Pulmonary artery endothelial cell (primary cell): ENCODE measurements around the gene RABIF. TPM values are rescaled to one million over a fixed set of nuclear protein-coding genes. Genes with fewer than 3 reads are reported as not detected.
A peak's percentile ranks its signal among the peaks of the same experiment; 100 is the strongest.

Source experiments
- DNase-seq: peaks from one replicate; pipeline ENCODE4 v3.0.0-alpha.2; 2011; ENCODE audit warnings: low read depth, low spot score
- total RNA-seq: library from RNA; depleted of rRNA; stranded (reverse); fragments of >200 nt; gene quantifications from 2 replicates; pipeline ENCODE4 v1.2.3, GENCODE V29; 2014

The RABIF gene
- total RNA-seq, 1 donor from 2014 or later: 9.4 TPM

- no peak for DNase-seq
Observed at GRCh38 chr1:202873026-202873425, 15.9 kb downstream of the RABIF start.

GRCh38 chr1:202871367-202871766 is 17.6 kb downstream of the RABIF start:
- DNase-seq: no peak

GRCh38 chr1:202862679-202863560 is 26.0 kb downstream of the RABIF start:
- DNase-seq: no peak

GRCh38 chr1:202861420-202862132 is 27.4 kb downstream of the RABIF start:
- DNase-seq: peak; percentile 43

GRCh38 chr1:202860744-202861419 is 28.1 kb downstream of the RABIF start:
- DNase-seq: no peak

DNA sequence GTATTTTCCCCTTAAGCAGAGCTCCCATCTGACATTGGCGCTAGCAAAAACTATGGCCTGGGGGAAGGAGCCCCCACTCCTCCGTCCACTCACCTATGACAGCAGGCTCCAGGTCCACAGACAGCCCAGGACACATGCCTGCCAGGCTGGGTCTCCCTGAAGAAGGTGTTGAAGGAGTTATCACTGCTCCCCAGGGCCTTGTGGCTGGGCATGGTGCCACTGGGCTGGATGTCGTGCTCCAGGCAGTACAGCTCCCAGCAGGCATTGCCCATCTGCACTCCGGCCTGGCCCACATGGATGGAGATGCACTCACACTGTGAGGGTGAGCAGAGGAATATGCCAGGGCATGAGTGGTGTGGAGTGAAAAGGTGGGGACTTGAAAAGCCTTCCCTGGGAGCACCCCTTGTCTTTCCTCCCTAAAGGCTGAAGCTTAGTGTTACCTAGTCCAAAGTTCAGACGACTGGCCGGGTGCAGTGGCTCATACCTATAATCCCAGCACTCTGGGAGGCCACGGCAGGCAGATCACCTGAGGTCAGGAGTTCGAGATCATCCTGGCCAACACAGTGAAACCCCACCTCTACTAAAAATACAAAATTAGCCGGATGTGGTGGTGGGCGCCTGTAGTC is 30.0 kb downstream of the RABIF start:
- no peak for DNase-seq

DNA sequence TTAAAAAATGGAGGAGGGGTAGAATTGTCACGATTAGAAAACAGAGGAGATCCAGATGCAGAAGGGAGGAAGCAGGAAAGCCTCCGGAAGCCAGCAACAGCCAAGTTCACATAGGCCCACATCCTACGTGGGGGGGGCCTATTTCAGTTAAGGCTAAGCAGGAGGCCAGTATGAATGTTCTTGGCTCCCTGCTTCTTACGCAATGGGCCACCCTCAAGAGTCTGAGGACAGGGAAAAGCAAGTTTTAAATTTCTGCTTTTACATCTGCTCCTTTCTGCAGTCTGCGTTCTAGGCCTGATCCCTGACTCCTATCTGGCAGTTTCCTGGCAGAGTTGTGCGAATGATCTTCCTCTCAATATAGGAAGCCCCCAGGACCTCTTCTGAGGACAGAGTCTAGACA is 30.6 kb downstream of the RABIF start:
- DNase-seq: peak; percentile 15

DNA sequence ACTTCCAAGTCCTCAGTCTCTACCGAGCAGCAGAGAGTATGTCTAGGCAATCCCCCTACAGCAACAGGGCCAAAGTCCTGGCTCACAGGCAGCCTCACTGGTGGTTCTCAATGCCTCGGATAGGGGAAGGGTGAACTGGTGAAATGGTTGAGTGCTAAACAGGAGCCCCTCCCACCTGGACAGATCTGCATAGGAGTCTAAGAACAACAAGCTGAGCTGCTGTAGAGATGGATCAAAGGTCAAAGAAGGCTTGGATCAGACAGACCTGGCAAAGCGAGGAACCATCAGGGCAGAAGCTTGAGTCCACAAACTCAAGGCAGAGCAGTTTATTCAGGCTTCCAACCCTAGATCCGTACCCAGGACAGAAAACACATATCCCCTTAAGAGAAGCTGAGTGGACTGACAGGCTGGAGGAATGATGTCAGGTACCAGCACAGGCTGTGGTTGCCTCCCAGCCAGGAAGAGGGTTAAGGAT is 31.8 kb downstream of the RABIF start:
- no peak for DNase-seq

GRCh38 chr1:202856014-202856413 is 32.9 kb downstream of the RABIF start:
- no peak for DNase-seq

- no peak for DNase-seq
Observed at GRCh38 chr1:202854787-202855186, 34.2 kb downstream of the RABIF start.

DNA sequence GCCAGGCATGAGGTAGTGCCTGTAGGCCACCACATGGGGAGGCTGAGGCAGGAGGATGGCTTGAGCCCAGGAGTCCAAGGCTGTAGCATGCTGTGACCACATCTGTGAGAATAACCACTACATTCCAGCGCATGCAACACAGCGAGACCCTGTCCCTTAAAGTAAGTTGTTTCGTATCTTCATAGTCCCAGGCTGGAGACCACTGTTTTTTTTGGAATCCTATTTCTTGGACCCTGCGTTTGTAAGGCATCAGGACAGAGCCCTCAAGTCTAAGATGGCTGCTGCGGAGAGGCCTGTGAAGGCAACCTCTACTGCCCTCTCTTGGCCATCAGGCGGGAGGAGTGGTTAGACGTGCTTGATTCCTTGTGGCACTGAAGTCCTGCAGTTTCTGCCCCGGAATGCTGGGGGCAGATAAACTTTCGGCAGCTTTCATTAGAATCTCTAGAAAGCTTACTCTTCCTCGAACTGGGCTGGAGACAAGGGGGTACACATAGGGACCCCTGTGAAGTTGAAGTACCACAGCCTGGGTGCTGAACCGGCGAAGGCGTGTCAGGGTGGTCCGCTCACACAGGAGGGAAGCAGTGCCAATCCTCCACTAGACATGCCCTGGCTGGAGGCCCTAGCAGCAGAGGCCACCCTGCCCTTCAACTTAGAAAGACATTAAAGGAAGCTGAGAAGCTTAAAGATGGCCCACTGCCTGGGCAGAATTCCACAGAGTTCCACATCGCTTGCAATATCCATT is 36.6 kb downstream of the RABIF start:
- peak; percentile 30 for DNase-seq

DNA sequence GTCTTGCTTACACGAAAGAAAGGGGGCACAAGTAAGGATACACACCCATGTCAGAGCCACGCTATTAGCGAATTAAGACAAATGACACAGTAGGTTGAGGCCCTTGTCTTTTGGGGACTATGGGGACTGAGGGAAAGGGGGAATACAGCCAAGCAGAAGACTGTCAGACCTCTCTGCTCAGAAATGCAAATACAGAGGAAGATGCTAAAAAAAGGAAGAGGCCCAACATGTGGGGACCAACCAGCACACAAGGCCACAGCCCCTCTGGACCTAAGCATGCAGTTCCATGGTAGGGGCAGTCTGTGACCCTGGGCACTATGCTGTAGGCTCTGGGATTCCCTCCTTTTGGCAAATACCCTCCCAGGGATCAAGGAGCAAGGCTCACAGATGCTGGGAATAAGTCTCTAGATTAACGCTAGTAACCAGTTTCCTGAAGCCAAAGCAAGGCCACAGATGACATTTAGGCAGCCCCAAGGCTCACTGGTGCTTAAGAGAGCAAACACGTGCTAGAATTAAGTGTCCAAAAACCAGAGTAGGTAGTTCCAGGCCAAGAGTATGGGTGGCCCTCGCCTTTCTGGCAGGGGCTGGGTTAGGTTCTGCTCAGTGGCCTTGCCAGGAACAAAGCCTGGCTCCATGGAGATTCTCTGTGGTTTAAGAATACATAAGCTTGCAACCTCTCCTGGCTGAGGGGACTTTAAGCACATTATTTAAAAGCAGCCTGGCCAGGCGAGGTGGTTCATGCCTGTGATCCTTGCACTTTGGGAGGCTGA is 38.2 kb downstream of the RABIF start:
- DNase-seq: no peak

GRCh38 chr1:202848191-202848542 is 40.8 kb downstream of the RABIF start:
- DNase-seq: no peak

DNA sequence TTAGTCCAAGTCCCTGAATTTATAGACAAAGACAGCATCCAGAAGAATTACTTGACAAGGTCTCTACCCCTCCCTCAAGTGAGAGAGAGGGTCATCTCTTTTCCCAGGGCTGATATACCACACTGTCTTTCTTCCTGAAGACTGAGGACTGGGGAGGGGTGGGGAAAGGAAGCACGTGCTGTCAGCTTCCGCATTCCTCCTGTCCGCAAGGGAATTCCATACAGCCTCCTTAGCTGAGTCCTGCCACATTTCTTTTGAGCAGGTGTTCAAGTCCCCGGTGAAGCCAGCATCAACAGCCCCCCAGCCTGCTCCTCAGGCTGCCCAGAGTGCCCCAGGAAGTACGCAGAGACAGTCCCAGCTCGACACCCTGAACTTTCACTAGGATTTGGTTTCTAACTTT is 44.0 kb downstream of the RABIF start:
- DNase-seq: no peak

GRCh38 chr1:202844259-202844658 is 44.7 kb downstream of the RABIF start:
- DNase-seq: no peak

- DNase-seq: no peak
Observed at GRCh38 chr1:202843081-202843480, 45.9 kb downstream of the RABIF start.

DNA sequence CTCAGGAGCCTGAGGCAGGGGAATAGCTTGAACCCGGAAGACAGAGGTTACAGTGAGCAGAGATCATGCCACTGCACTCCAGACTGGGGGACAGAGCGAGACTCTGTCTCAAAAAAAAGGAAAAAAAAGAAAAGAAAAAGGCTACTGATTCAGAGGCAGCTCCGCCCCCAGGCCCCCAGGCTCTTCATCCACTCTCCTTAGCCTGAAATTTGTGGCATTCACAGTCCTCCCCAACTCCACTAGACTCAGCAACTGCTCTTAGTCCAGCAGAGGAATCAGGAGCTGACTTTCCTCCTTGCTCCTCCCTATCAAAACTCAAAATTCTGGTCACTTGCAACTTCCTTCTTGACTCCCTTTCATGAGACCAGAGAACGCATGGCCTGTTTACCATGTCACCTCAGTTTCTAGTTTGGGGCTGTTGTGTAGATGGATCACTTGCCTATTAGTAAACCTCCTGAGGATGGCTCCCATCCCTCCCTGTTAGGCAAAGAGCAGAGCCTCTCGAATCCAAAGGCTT is 51.1 kb downstream of the RABIF start:
- DNase-seq: no peak

DNA sequence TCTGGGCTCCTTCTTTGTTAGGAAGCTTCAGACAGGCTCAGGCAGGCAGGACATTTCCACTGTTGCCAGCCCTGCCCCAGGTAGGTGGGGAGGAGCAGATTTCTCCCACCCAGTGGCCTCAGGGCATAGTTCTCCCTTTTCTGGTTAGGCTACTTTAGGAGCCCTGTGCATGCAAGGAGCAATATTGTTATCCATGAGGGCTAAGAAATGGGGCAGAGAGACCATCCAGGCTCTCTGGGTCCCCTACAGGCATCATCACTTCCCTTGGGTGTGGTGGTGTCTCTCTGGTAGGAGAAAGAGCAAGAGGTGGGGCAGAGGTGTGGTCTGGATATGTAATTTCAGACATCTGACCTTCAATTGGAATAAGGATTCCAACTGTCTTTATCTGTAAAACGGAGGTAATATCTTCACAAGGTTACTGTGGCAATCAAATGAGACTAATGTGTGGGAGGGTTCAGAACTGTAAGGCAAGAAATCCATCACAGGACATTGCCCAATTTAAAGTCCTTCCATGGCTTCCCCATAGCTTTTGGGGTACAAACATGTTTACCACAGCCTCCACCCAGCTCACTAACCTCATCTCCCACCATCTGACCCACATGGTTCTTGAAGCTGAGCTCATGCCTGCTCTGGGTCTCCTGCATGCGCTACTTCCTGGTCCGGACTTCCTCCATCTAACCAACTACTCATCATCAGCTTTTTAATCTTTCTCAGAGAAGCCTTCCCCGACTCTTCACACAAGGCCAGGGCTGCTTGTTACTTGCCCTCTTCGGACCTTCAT is 52.1 kb downstream of the RABIF start:
- DNase-seq: no peak

DNA sequence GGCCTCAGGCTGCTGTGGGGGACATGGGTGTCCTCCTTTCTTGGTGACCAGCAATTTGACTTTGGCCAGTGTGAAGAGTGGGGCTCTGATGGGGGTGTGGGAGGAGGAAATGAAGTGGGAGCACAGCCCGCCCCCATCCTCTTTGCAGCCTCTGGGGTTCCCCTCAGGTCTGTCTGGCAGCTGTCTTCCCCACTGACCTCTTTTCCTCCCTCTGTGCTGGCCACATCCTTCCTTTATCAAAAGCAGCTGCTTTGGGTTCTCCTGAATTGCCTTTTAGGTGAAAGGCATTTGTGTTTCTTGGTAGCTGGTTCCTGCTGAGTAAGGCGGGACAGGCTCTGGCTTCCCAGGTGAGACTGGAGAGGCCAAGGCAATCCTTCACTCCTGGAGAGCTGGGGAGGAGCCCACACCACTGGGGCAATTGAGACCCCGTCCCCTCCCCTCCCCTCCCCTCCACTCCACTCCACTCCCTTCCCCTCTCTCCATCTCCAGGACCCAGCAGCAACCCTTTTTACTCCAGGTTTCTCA is 53.3 kb downstream of the RABIF start:
- no peak for DNase-seq
